ENCODE results near the gene KLK5.

DNA sequence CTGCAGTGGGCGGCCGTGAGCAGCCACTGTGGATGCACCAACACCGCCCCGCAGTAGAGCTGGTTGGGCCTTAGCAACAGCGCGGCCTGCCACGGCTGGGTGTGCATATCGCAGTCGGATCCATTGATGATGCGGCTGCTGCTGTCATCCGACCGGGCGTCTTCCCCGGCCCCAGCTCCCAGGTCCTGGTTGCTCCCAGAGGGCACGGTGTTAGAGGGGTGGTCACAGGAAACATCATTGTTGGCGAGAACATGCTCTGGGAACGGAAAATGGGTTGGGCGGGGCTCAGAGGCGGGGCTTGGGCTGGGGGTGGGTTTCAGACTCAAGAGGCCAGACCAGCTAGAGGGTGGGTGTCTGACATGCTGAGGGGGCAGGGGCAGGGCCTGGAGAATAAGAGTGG, 3.0 kb downstream of the KLK5 start:
- TF ChIP-seq, protein P1, sequence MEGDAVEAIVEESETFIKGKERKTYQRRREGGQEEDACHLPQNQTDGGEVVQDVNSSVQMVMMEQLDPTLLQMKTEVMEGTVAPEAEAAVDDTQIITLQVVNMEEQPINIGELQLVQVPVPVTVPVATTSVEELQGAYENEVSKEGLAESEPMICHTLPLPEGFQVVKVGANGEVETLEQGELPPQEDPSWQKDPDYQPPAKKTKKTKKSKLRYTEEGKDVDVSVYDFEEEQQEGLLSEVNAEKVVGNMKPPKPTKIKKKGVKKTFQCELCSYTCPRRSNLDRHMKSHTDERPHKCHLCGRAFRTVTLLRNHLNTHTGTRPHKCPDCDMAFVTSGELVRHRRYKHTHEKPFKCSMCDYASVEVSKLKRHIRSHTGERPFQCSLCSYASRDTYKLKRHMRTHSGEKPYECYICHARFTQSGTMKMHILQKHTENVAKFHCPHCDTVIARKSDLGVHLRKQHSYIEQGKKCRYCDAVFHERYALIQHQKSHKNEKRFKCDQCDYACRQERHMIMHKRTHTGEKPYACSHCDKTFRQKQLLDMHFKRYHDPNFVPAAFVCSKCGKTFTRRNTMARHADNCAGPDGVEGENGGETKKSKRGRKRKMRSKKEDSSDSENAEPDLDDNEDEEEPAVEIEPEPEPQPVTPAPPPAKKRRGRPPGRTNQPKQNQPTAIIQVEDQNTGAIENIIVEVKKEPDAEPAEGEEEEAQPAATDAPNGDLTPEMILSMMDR (IDR thresholded peaks at IDR 0.05) = no peak
- TF ChIP-seq SMC3 (IDR thresholded peaks at IDR 0.05) (no peak), POLR2A (IDR thresholded peaks at IDR 0.05; ENCODE audit: low read length) (no peak), RNF2 (IDR thresholded peaks at IDR 0.05; ENCODE audit: borderline replicate concordance, low read depth) (no peak), EHF (CRISPR knock-in tag; IDR thresholded peaks at IDR 0.05) (no peak), MYC (IDR thresholded peaks at IDR 0.05; ENCODE audit: borderline replicate concordance, low read length) (no peak), CHD2 (IDR thresholded peaks at IDR 0.05; ENCODE audit: low read length, partially characterized antibody) (no peak), CEBPB (IDR thresholded peaks at IDR 0.05) (no peak), EP300 (IDR thresholded peaks at IDR 0.05) (no peak), KDM1A (IDR thresholded peaks at IDR 0.05; ENCODE audit: low read depth) (no peak), HOXA7 (CRISPR knock-in tag; IDR thresholded peaks at IDR 0.05) (no peak)
- TF ChIP-seq, protein P2, sequence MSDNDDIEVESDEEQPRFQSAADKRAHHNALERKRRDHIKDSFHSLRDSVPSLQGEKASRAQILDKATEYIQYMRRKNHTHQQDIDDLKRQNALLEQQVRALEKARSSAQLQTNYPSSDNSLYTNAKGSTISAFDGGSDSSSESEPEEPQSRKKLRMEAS (IDR thresholded peaks at IDR 0.05) = no peak
- TF ChIP-seq, protein P3, sequence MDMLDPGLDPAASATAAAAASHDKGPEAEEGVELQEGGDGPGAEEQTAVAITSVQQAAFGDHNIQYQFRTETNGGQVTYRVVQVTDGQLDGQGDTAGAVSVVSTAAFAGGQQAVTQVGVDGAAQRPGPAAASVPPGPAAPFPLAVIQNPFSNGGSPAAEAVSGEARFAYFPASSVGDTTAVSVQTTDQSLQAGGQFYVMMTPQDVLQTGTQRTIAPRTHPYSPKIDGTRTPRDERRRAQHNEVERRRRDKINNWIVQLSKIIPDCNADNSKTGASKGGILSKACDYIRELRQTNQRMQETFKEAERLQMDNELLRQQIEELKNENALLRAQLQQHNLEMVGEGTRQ (IDR thresholded peaks at IDR 0.05) = no peak
- TF ChIP-seq, protein P4, sequence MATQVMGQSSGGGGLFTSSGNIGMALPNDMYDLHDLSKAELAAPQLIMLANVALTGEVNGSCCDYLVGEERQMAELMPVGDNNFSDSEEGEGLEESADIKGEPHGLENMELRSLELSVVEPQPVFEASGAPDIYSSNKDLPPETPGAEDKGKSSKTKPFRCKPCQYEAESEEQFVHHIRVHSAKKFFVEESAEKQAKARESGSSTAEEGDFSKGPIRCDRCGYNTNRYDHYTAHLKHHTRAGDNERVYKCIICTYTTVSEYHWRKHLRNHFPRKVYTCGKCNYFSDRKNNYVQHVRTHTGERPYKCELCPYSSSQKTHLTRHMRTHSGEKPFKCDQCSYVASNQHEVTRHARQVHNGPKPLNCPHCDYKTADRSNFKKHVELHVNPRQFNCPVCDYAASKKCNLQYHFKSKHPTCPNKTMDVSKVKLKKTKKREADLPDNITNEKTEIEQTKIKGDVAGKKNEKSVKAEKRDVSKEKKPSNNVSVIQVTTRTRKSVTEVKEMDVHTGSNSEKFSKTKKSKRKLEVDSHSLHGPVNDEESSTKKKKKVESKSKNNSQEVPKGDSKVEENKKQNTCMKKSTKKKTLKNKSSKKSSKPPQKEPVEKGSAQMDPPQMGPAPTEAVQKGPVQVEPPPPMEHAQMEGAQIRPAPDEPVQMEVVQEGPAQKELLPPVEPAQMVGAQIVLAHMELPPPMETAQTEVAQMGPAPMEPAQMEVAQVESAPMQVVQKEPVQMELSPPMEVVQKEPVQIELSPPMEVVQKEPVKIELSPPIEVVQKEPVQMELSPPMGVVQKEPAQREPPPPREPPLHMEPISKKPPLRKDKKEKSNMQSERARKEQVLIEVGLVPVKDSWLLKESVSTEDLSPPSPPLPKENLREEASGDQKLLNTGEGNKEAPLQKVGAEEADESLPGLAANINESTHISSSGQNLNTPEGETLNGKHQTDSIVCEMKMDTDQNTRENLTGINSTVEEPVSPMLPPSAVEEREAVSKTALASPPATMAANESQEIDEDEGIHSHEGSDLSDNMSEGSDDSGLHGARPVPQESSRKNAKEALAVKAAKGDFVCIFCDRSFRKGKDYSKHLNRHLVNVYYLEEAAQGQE (IDR thresholded peaks at IDR 0.05) = no peak
